CD14-positive monocyte (primary cell): Measurements from ENCODE around the gene MINDY4B. TPM values are rescaled to one million over a fixed set of nuclear protein-coding genes. Genes with fewer than 3 reads are reported as not detected.

ENCODE experiments used
- DNase-seq, 3 donors: peaks; one replicate each; pipeline ENCODE4 v3.0.0-alpha.2; 2011 to 2022
- H2AFZ ChIP-seq: 2 replicates; pipeline ENCODE4 v1.6.0; 2012; ENCODE audit warnings: mild to moderate bottlenecking, low read depth, low read length, inconsistent platforms; ENCODE audit not compliant: insufficient read depth, poor library complexity, severe bottlenecking
- H3K27ac ChIP-seq, 2 donors: 1 replicate in 1 of 2; 2 replicates in 1 of 2; pipeline ENCODE4 v1.5.1; 2012 to 2013; ENCODE audit warnings: low read length in 2 of 2, control low read depth in 1 of 2, inconsistent platforms in 1 of 2, low read depth in 1 of 2, mild to moderate bottlenecking in 1 of 2
- H3K27me3 ChIP-seq, 2 donors: one replicate each; pipeline versions ENCODE4 v1.6.0 to v1.6.1; 2011 to 2013; ENCODE audit warnings: low read length in 2 of 2; ENCODE audit not compliant: control insufficient read depth in 2 of 2, insufficient read depth in 2 of 2
- H3K36me3 ChIP-seq, 2 donors: replicated peaks in 1 of 2; 1 replicate in 1 of 2; 2 replicates in 1 of 2; pipeline versions ENCODE4 v1.5.1 to v1.6.1; 2012 to 2013; ENCODE audit warnings: low read length in 2 of 2, control low read depth in 1 of 2, inconsistent platforms in 1 of 2, mild to moderate bottlenecking in 1 of 2; ENCODE audit not compliant: insufficient read depth in 2 of 2, control insufficient read depth in 1 of 2
- H3K4me1 ChIP-seq, 2 donors: 1 replicate in 1 of 2; 2 replicates in 1 of 2; pipeline versions ENCODE4 v1.5.1 to v1.6.1; 2012 to 2013; ENCODE audit warnings: low read length in 2 of 2, control low read depth in 1 of 2, inconsistent platforms in 1 of 2, mild to moderate bottlenecking in 1 of 2, moderate library complexity in 1 of 2; ENCODE audit not compliant: insufficient read depth in 2 of 2, control insufficient read depth in 1 of 2
- H3K4me2 ChIP-seq: replicated peaks from 2 replicates; pipeline ENCODE3; 2012; ENCODE audit warnings: low read length, moderate library complexity, mild to moderate bottlenecking; ENCODE audit not compliant: poor library complexity, severe bottlenecking; ENCODE audit errors: extremely low read depth
- H3K4me3 ChIP-seq, 3 experiments: fragments of 200-600 bp in 1 of 3; sonication (generic) in 1 of 3; replicated peaks in 1 of 3; 1 replicate in 2 of 3; 2 replicates in 1 of 3; pipeline ENCODE4 v1.5.1; 2011 to 2013; ENCODE audit warnings: low read length in 3 of 3, mild to moderate bottlenecking in 3 of 3, control low read depth in 2 of 3, low read depth in 2 of 3, inconsistent platforms in 1 of 3, moderate library complexity in 1 of 3
- H3K79me2 ChIP-seq: 2 replicates; pipeline ENCODE4 v1.6.0; 2012; ENCODE audit warnings: mild to moderate bottlenecking, control low read depth, inconsistent platforms, low read length, moderate library complexity; ENCODE audit not compliant: insufficient read depth
- H3K9ac ChIP-seq: 2 replicates; pipeline ENCODE4 v1.6.0; 2017; ENCODE audit warnings: low read length, mild to moderate bottlenecking; ENCODE audit not compliant: insufficient read depth, poor library complexity, severe bottlenecking
- H3K9me3 ChIP-seq, 2 donors: replicated peaks in 1 of 2; 1 replicate in 1 of 2; 2 replicates in 1 of 2; pipeline versions ENCODE4 v1.5.1 to v1.6.1; 2012 to 2013; ENCODE audit warnings: low read length in 2 of 2, control low read depth in 1 of 2; ENCODE audit not compliant: control insufficient read depth in 1 of 2, insufficient read depth in 1 of 2
- H4K20me1 ChIP-seq: 2 replicates; pipeline ENCODE4 v1.6.0; 2012; ENCODE audit warnings: mild to moderate bottlenecking, low read length, control low read depth, moderate library complexity; ENCODE audit not compliant: insufficient read depth
- H3K27ac Mint-ChIP-seq, 7 donors: one replicate each; pipeline ENCODE4 v1.8.0; 2020; ENCODE audit warnings: mild to moderate bottlenecking in 7 of 7, mixed read lengths in 7 of 7, moderate library complexity in 6 of 7, inconsistent platforms in 2 of 7
- H3K27me3 Mint-ChIP-seq, 3 donors: one replicate each; pipeline ENCODE4 v1.8.0; 2021 to 2022; ENCODE audit warnings: low read depth in 3 of 3, mild to moderate bottlenecking in 3 of 3, mixed read lengths in 3 of 3, moderate library complexity in 3 of 3, inconsistent platforms in 1 of 3
- H3K36me3 Mint-ChIP-seq, 2 donors: one replicate each; pipeline ENCODE4 v1.8.0; 2020; ENCODE audit warnings: mixed read lengths in 2 of 2, inconsistent platforms in 1 of 2, mild to moderate bottlenecking in 1 of 2
- H3K4me1 Mint-ChIP-seq: one replicate; pipeline ENCODE4 v1.8.0; 2020; ENCODE audit warnings: mild to moderate bottlenecking, mixed read lengths
- H3K4me3 Mint-ChIP-seq, 2 donors: one replicate each; pipeline ENCODE4 v1.8.0; 2020; ENCODE audit warnings: mild to moderate bottlenecking in 2 of 2, mixed read lengths in 2 of 2, moderate library complexity in 1 of 2
- H3K9me3 Mint-ChIP-seq, 7 donors: one replicate each; pipeline ENCODE4 v1.8.0; 2020 to 2022; ENCODE audit warnings: mixed read lengths in 7 of 7, mild to moderate bottlenecking in 6 of 7, moderate library complexity in 6 of 7, inconsistent platforms in 2 of 7
- CTCF ChIP-seq: fragments of 200-600 bp; IDR thresholded peaks from one replicate; pipeline ENCODE4 v1.8.0; 2022; ENCODE audit warnings: antibody characterized with exemption, mild to moderate bottlenecking
- WGBS: methylation state at CpG from one replicate; pipeline ENCODE4 v1.1.5; 2013; ENCODE audit warnings: missing lambda C conversion rate; ENCODE audit not compliant: insufficient coverage; 5-methylcytosine and 5-hydroxymethylcytosine counted together
- intact Hi-C, 2 donors: fragments of 100-400 bp; cut with micrococcal nuclease; formaldehyde crosslinking; loops; one replicate each; pipeline versions ENCODE4 v1.15.0 to v1.15.1; 2023
- polyA plus RNA-seq, 3 donors: library from polyadenylated mRNA; depleted of rRNA in 1 of 3; unstranded in 2 of 3; stranded (reverse) in 1 of 3; fragments of 300-500 nt in 2 of 3; fragments of >200 nt in 1 of 3; fragmentation: Illumina TruSeq in 2 of 3; gene quantifications; 1 replicate in 2 of 3; 2 replicates in 1 of 3; pipeline ENCODE4 v1.2.3, GENCODE V29; 2012 to 2021

MINDY4B gene
- polyA plus RNA-seq, 3 donors = not detected

- H3K9me3 Mint-ChIP-seq = peaks cover 0 to 2% (median 0%) of the 10 kb centered on the region in 7 donors
- Histone ChIP-seq H3K9me3 (no peaks in the 10 kb centered on the region), H4K20me1 (no peaks in the 10 kb centered on the region), H3K4me1 (peaks cover 9 to 12% of the 10 kb centered on the region in 2 donors), H3K4me3 (no peak overlapping the region), H3K36me3 (no peaks in the 10 kb centered on the region), H3K27ac (no peak overlapping the region), H3K9ac (no peak overlapping the region), H3K79me2 (no peaks in the 10 kb centered on the region), H3K27me3 (no peaks in the 10 kb centered on the region), H3K4me2 (no peak overlapping the region), H2AFZ (no peak overlapping the region)
- H3K4me1 Mint-ChIP-seq = peaks cover 18% of the 10 kb centered on the region
- H3K4me3 Mint-ChIP-seq = no peak overlapping the region
- intact Hi-C loops = no loop called here
- H3K27ac Mint-ChIP-seq = no peak overlapping the region
- H3K27me3 Mint-ChIP-seq = peaks cover 0 to 3% (median 1%) of the 10 kb centered on the region in 3 donors
- DNase-seq = no peak
- no peaks in the 10 kb centered on the region for H3K36me3 Mint-ChIP-seq
- no peak for TF ChIP-seq CTCF
- 100% methylated on average over 1 of the region's 2 CpGs for WGBS
These were observed 2.3 kb downstream of the MINDY4B start for GRCh38 chr3:150902988-150903387.

- H3K4me3 Mint-ChIP-seq = no peak overlapping the region
- H3K36me3 Mint-ChIP-seq = no peaks in the 10 kb centered on the region
- no peaks in the 10 kb centered on the region for H4K20me1 ChIP-seq
- peaks cover 9 to 12% of the 10 kb centered on the region in 2 donors for H3K4me1 ChIP-seq
- H3K27me3 ChIP-seq = no peaks in the 10 kb centered on the region
- intact Hi-C loops = no loop called here
- H3K4me3 ChIP-seq = no peak overlapping the region
- no peak overlapping the region for H3K27ac ChIP-seq
- peak overlapping the region in 2 of 7 donors; percentile 12 to 26 for H3K27ac Mint-ChIP-seq
- no peaks in the 10 kb centered on the region for H3K36me3 ChIP-seq
- peaks cover 0 to 3% (median 0%) of the 10 kb centered on the region in 3 donors for H3K27me3 Mint-ChIP-seq
- no peak overlapping the region for H2AFZ ChIP-seq
- H3K4me1 Mint-ChIP-seq = peaks cover 18% of the 10 kb centered on the region
- H3K9me3 ChIP-seq = no peaks in the 10 kb centered on the region
- no peaks in the 10 kb centered on the region for H3K79me2 ChIP-seq
- peaks cover 0 to 2% (median 0%) of the 10 kb centered on the region in 7 donors for H3K9me3 Mint-ChIP-seq
- 95% methylated on average over 9 of the region's 10 CpGs for WGBS
- no peak overlapping the region for H3K4me2 ChIP-seq
- no peak for DNase-seq
- no peak overlapping the region for H3K9ac ChIP-seq
- TF ChIP-seq CTCF = no peak
These were observed 3.4 kb downstream of the MINDY4B start for GRCh38 chr3:150901793-150902192.
